GM21447 (cell line): Measurements from ENCODE around the gene MAP3K5.

ENCODE experiments used
- ATAC-seq: cut with Tn5 transposase; IDR thresholded peaks from one replicate; pipeline ENCODE4 v1.9.1; 2021; ENCODE audit not compliant: unreplicated experiment

Gene MAP3K5

DNA sequence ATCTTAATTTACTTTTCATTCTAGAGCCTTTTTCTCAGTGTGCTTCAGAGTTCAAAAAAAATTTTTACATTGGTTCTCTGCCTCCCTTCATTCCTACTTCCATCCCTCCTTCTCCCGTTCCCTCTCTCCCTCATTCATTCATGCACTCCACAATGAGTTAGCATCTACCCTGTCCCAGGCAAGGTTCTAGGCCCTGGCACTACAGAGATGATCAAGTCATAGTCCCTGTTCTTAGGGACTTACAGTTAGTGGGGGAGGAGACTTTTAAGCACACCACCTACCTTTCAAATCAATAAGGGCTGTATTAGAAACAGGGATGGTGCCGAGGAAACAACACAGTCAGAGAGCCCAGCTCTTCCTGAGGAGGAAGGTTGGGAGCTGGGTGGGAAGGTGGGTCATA is 40.3 kb downstream of the MAP3K5 start:
- no peak for ATAC-seq

DNA sequence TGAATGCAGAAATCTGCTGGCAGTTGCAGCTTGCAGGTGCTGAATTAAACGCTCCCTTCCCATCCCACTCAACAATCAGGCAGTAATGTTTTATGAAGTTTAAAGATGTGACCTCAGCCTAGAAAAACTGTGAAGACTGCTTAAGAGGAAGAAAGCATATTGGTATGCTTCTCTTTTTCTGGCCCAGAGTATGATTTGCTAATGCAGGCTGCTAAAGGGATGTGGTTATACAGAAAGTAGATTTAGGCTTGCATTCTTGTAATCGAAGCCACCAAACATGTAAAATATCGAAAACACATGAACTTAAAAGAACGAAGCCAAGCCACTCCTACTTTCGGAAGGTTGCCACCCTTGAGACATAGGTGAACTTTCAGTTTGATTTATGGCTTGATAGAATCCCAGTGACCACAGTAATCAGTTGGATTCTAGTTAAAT is 40.7 kb downstream of the MAP3K5 start:
- peak; percentile 91 for ATAC-seq

DNA sequence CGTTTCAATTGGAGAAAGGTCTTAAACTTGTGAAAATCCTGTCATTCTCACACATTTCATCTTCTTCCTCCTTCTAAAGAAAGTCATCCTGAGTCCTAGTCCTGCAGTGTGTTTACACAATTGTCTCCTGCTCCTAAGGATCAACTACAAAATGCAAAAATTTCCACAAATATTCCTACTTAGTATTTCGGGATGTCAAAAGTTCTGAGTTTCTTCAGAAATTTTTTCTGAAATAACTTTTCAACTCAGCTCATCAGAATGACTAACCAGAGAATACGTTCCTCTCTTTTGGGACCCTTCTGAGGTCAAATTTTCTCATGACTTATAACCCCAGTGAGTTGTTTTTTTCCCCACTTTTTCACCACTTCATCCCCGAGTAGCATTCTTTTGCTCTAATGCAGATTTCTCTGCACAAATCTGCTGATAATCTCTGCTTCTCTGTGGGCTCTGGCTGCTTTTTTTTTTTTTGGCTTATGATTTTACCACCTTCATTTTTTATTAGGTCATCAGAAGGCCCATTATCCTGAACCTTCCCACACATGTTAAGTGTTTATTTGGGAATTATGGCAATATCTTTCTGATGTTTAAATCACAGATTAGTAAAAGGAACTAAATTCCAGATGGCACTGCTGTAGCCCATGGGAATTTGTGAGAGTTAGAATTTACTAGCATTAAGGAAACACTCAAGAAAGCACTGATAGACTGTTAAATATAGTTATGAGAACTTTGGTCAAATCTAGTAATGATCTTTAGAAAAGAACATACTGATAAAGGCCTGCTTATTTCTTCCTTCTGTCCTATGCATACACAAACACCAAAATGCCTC is 41.4 kb downstream of the MAP3K5 start:
- ATAC-seq = no peak

DNA sequence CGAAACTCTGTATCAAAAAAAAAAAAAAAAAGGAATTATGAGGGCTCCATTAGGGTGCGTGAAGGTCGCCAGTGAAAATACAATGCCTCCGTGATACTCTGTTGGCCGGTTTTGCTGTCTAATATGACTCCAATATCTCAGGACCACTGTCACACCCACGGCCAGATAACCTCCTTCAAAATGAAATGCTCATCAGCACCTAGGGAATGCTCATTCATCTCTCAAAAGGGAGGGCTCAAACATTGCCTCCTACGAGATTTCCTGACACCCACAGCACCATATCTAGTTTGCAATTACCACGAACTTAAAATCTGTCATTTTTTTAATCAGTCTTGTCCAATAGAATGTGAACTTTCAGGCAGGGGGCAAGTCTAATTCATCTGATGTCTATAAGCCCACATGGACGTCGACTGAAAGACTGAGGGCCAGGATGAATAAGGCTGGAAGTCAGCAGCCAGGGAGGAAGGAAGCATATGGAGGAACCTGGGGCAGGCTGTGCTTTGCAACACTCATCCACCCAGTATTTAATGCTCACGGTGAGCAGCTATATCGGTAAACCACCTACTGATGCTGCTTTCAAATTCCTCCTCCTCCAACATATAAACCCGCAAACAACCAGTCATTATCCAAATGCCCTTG is 42.8 kb downstream of the MAP3K5 start:
- ATAC-seq = no peak

DNA sequence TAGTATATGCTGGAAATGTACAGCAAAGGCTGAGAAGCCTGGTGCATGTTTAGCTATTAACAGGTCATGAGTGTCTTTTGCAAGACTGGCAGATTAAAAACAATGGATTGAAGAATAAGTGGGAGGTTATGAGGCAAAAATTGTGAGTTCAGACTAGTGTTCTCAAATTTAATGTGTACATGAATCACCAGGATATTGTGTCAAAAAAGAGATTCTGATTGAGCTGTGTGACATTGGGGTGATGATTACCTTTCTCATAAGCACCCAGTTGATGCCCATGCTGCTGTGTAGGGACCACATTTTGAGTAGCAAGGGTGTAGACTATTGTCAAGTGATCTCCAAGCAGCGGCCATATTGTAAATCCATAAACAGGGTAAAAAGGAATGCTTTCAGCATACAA is 44.8 kb downstream of the MAP3K5 start:
- ATAC-seq = no peak

DNA sequence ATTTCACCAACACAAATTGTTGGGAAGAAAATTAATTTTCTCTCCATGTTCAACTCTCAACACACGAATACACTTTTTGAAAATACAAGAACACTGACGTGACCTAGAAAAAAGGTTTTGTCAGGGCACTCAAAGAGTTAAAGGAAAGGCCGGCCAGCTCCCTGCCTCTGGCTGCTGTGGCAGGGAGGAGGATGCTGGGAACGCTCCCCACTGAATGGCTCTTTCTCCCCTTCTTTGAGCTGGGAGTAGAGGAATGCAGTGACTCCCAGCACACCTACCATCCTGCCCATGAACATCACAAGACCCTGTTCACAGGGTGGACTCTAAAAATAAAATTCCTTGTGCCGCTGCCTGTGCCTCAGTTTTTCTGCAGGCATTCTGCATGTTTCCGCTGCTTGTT is 47.0 kb downstream of the MAP3K5 start:
- no peak for ATAC-seq

DNA sequence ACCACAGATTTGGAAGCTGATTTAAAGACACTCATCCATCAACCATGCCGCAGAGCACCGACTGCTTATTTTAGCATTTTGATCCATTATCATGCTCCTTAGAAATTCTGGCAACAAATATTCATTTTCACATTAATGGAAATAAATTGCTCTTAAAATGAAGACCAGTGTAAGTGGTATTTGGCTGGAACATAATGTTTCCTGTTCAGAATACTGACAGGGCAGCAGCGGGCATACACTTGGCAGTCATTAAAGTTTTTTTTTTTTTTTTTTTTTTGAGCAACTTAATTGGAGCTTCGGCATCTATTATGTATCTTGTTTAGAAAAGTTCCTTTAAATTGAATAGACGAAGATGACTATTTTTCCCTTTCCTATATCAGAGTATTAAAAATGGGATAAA is 47.4 kb downstream of the MAP3K5 start:
- no peak for ATAC-seq

DNA sequence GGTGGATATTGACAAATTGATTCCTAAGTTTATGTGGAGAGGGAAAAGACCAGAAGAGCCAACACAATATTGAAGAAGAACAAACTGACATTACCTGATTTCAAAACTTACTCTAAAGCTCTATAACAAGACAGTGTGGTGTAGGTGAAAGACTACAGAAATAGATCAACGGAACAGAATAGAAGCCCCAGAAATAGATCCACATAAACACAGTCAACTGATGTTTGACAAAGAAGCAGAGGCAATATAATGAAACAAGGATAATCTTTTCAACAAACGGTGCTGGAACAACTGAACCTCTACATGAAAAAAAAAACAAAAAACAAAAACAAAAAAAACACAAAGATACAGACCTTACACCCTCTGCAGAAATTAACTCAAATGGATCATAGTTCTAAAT is 50.2 kb downstream of the MAP3K5 start:
- no peak for ATAC-seq

DNA sequence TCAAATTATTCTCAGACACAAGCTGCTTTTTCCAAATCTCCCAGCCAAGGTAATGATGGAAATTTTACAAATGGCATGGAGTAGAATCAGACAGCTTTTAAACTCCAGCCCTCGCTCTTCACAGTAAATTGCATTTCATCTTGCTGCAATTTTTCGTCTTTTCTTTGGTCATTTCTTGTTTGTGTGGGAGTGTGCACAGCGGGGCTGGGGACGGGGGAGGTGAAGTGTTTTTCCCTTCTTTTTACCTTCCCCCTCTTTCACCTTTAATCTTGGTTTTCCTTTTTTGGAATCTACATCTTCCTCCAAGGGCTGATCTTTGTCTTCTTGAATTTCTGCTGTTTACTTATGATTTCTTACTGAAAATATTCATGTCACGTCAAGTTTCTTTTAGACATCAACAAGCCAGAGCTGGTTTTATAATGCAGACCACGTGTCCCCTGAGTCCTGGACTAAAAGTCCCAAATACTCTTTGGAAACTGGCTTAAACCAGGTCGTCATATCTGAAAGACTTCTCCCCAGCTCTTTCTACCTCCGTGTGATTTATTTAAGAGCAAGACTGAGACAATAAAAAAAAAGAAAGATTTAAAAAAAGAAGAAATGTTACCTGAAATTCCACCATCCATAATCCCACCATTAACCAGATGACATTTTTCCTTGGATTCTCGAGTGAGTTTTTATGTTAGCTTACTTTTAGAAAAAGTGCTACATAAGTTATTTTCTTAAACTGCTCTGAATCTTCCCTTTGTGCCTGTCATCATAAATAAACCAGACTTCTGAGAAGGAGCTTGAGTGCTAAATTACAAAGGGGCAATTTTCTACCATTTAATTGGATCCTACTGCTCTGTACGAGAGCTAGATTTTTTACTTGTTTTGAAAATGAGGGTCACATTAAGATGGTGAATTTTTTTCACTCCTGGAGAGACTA is 52.0 kb downstream of the MAP3K5 start:
- ATAC-seq = no peak

DNA sequence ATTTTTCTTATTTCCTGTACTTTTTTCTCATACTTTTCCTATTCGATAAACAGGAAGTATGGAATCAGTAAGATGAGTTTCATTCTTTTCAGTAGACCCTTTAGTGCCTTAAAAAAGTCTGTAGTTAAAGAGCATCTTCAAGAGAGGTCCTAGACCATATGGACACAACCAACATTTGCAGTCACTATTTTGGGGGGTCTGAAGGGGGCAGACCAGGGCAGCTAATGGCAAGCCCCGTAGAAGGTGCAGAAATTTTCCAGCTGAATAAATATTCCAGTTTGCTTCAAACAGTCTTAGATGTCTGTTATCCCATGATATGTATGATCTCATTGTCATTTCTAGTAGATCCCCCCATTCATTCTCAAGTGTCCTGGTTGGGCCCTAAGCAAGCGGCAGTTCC is 52.8 kb downstream of the MAP3K5 start:
- no peak for ATAC-seq

DNA sequence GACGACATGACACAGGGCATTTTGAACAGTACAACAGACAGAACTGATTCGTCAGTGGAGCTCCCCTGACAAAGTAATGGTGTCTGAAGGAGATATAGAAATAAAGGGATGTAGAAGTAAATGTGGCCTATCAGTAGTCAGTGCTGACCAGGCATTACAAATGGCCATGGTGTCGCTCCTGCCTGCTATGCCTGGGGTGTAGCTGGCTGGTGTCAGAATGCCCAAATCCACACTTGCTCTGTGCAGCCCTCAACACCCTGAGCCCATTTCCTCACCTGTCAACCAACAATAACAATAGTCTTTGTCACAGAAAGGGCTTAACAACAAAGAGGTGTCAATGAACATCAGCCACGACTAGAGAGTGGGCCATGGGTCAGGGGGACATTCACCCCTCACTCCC is 53.2 kb downstream of the MAP3K5 start:
- no peak for ATAC-seq

DNA sequence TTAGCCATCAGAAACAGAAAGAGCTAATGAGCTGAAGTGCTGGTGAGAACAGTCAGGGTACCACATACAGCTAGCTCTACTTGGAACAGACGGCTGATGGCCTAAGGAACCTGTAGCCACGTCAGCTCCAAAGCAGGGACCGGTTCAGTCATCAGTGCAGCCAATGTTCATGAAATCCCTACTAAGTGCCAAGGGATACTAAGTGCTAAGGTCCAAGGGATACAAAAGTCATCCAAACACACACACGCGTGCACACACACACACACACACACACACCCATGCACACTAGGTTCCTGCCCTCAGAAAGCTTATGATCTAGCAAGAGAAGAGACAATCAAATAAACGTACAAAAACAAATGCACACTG is 53.6 kb downstream of the MAP3K5 start:
- ATAC-seq = no peak

DNA sequence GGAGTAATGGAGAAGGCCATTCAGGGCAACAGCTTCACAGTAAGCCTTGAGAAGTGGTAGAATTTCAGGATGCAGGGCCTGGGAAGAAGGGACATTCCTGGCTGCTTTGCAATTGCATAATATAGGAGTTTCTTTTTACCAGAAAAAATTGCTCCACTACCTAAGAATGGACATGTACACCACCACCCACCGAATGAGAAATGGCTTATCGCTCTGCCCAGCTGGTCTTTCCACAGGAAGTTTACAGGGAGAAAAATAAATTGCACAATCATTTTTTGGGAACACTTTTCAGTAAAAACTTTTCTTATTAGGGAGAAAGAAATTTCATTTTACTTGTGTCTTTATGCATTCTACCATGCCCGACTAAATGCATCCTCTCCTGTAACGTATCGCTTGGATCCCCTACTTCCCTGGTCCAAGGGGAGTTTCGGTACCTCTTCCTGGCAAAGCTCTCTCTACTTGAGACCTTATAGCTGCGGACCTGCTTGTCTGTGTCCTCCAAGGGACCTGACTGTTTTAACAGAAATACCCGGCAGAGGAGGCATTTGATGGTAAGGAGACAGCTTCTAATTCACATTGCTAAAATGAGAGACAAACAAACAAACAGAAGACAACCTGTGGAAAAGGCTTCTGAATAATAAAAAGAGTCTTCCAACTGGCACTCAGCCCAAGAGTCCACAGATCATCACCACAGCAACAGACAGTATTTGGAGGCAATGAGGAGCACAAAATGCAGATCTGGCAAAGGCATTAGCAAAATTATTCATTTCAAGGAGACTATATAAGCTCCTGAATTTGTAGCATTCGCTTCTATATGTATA is 54.2 kb downstream of the MAP3K5 start:
- no peak for ATAC-seq

DNA sequence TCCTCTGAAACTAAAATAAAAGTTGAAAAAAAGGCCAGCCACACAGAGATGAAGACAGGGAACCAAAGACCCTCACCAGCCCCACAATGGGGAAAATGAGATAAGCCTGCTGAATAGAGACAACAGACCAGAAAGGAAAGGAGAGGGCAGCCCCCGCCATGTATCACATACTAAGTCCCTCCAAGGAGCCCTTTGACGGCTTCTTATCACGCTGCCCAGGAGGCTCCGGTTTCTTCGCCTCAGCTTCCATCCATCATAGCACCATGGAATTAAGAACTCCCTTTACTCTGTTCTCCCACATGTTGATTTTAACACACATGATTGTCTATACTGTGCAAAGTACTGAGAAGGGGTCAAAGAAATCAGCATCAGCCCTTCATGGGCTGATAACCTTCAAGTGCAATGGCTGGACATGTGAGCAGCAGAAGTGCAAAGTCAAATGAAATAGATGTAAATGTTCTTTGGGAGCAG is 54.9 kb downstream of the MAP3K5 start:
- no peak for ATAC-seq

DNA sequence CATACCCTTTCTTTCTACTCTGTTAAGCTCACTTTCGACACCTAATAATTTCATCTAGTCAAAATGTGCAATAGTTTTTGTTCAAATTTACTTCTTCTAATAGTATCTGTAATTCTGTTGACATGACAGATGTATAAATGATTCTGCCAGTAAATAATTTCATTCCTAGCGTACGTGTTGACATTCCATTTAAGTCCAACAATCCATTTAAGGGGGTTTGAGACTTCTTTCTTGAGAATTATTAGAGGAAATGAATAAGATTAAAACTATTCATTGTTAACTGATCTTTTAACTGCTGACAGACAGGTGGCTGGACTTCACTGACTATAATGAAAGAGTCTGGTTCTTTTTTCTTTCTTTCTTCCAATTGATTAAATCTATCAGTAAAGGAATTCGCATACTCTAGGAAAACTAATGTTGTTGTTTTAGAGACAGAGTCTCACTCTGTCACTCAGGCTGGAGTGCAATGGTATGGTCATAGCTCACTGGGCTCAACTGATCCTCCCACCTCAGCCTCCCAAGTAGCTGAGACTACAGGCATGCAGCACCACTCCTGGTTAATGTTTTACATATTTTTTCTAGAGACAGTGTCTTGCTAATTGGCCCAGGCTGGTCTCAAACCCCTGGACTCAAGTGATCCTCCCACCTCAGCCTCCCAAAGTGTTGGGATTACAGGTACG is 55.9 kb downstream of the MAP3K5 start:
- ATAC-seq = peak; percentile 64

DNA sequence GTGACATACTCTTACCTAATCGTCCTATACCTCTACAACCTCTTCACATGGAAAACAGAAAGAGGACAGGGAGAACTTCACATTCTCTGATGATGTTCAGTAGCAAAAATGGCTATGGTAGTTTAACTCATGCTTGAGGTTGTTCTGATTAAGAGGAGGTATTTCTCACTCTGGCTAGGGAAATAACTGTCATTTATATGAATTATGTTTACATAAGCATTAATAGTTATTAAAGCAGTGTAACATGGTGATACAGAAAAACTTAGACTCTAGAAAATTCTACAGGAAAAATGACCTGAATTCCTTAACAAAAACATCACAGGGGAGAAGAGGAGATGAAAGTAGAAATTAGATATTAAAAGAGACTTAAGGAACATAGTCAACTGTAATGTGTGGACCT is 57.3 kb downstream of the MAP3K5 start:
- no peak for ATAC-seq

DNA sequence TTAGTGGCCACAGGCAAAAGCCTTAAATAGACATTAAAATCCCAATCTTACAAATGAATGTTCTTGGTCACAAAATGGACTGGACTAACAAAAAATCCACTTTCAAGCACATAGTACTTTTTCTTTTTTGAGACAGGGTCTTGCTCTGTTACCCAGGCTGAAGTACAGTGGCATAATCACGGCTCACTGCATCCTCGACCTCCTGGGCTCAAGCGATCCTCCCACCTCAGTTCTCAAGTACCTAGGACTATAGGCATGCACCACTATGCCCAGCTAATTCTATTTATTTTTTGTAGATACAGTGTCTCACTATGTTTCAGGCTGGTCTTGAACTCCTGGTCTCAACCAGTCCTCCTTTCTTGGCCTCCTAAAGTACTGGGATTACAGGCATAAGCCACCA is 59.4 kb downstream of the MAP3K5 start:
- ATAC-seq = no peak

DNA sequence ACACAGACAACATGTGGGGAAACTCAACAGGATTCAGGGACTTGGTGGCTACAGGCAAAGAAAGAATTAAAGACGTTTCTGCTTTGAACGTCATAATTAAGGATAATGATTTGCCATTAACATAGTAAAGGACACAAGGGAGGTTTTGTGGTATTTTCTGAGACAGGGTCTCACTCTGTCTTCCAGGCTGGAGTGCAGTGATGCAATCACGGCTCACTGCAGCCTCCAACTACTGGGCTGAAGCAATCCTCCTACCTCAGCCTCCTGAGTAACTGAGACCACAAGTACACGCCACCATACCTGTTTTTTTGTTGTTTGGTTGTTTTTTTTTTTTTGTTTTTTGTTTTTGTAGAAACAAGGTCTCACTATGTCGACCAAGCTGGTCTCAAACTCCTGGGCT is 62.4 kb downstream of the MAP3K5 start:
- no peak for ATAC-seq

DNA sequence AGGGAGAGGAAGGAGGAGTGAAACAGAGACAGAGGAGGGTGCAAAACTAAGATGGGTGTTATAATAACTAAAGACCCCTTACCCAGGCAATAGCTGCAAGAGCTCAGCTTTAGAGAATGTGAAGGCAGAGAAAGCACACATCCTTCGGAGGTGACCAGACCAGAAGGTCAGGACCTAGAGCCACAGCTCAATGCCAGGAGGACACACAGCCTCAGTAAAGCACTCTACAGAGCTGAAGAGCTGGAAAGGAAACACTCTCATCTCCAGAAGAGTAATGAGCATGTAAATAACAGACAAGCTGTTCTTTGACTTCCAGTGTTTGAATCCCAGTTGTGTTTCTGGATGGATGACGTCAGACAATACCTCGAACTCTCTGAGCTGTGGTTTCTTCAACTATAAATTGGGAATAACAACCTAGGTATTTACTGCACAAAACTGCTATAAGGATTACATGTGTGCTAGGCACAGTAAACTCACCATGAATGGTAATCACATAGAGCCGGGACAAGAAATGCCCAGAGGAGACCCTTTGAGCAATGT is 63.2 kb downstream of the MAP3K5 start:
- ATAC-seq = no peak
